Endothelial cell of umbilical vein (primary cell): ENCODE data around the gene SCN1B. TPM values are rescaled to one million over a fixed set of nuclear protein-coding genes. Genes with fewer than 3 reads are reported as not detected.

ENCODE experiments used
- BruUV-seq: library from RNA; stranded (reverse); fragments of 400-500 nt; replicated peaks from 2 replicates; lab custom pipeline; 2021; lab: Mats Ljungman, UMichigan
- CTCF ChIA-PET: fragments of 300-600, 350-600 bp; sonication (Branson Sonifier 250); formaldehyde crosslinking; loops from one replicate; lab custom pipeline; 2021; ENCODE audit warnings: antibody characterized with exemption, inconsistent platforms; lab: Charles Lee
- POLR2A ChIA-PET: fragments of 300-600, 350-600 bp; sonication (Branson Sonifier 250); formaldehyde crosslinking; loops from one replicate; lab custom pipeline; 2021; ENCODE audit warnings: antibody characterized with exemption, inconsistent platforms; lab: Charles Lee
- DNase-seq: peaks from one replicate; pipeline ENCODE4 v3.0.0-alpha.2; 2011; ENCODE audit warnings: low read depth, low spot score
- FAIRE-seq: peaks from 2 replicates; lab custom pipeline; 2011; peaks lifted over from hg19 to GRCh38; lab: Jason Lieb, UNC
- H2AFZ ChIP-seq: 2 replicates; pipeline ENCODE4 v1.6.0; 2012; ENCODE audit warnings: low read depth, low read length, control low read depth, inconsistent platforms
- H3K27ac ChIP-seq: 2 replicates; pipeline ENCODE4 v1.5.1; 2011; ENCODE audit warnings: low read depth, mild to moderate bottlenecking, control low read depth, low read length, moderate library complexity; ENCODE audit not compliant: insufficient read depth
- H3K27me3 ChIP-seq, 2 experiments: 2 replicates each; pipeline versions ENCODE4 v1.6.0 to v1.6.1; 2011; ENCODE audit warnings: low read length in 2 of 2, mixed read lengths in 1 of 2; ENCODE audit not compliant: control insufficient read depth in 2 of 2, insufficient read depth in 2 of 2
- H3K36me3 ChIP-seq, 2 experiments: 2 replicates in 1 of 2; 3 replicates in 1 of 2; pipeline ENCODE4 v1.5.1; 2011; ENCODE audit warnings: low read length in 2 of 2, mild to moderate bottlenecking in 1 of 2, moderate library complexity in 1 of 2; ENCODE audit not compliant: control insufficient read depth in 2 of 2, insufficient read depth in 2 of 2; ENCODE audit errors: extremely low read depth in 1 of 2
- H3K4me1 ChIP-seq: 3 replicates; pipeline ENCODE4 v1.5.1; 2011; ENCODE audit warnings: mild to moderate bottlenecking, low read length; ENCODE audit not compliant: control insufficient read depth, insufficient read depth; ENCODE audit errors: extremely low read depth
- H3K4me2 ChIP-seq: 2 replicates; pipeline ENCODE4 v1.6.1; 2011; ENCODE audit warnings: low read length, control low read depth, mixed read lengths; ENCODE audit not compliant: insufficient read depth
- H3K4me3 ChIP-seq, 3 experiments: fragments of 200-600 bp in 1 of 3; sonication (generic), shearing (Covaris generic) in 1 of 3; replicated peaks in 1 of 3; 2 replicates each; pipeline ENCODE4 v1.5.1; 2011 to 2016; ENCODE audit warnings: control low read depth in 3 of 3, low read length in 3 of 3, mild to moderate bottlenecking in 2 of 3, inconsistent platforms in 1 of 3, low read depth in 1 of 3, moderate library complexity in 1 of 3; ENCODE audit not compliant: insufficient read depth in 1 of 3
- H3K79me2 ChIP-seq: 2 replicates; pipeline ENCODE4 v1.6.0; 2012; ENCODE audit warnings: low read length, inconsistent platforms; ENCODE audit not compliant: control insufficient read depth, insufficient read depth
- H3K9ac ChIP-seq: replicated peaks from 2 replicates; pipeline ENCODE3; 2011; ENCODE audit warnings: low read length, control low read depth; ENCODE audit not compliant: insufficient read depth; ENCODE audit errors: extremely low read depth
- H3K9me1 ChIP-seq: replicated peaks from 3 replicates; pipeline ENCODE4 v1.6.0; 2011; ENCODE audit warnings: mild to moderate bottlenecking, low read length; ENCODE audit not compliant: control insufficient read depth, insufficient read depth; ENCODE audit errors: extremely low read depth
- H3K9me3 ChIP-seq: replicated peaks from 2 replicates; pipeline ENCODE4 v1.5.1; 2012; ENCODE audit warnings: low read length, inconsistent platforms; ENCODE audit not compliant: control insufficient read depth, insufficient read depth
- H4K20me1 ChIP-seq: replicated peaks from 2 replicates; pipeline ENCODE3; 2011; ENCODE audit warnings: mild to moderate bottlenecking, low read length; ENCODE audit not compliant: control insufficient read depth, insufficient read depth; ENCODE audit errors: extremely low read depth
- EZH2 ChIP-seq: IDR thresholded peaks from 2 replicates; pipeline ENCODE4 v1.6.1; 2012; ENCODE audit warnings: borderline replicate concordance, low read depth, mild to moderate bottlenecking, moderate library complexity, low read length, inconsistent platforms; ENCODE audit not compliant: severe bottlenecking
- FOS ChIP-seq: IDR thresholded peaks from 2 replicates; pipeline ENCODE4 v1.6.1; 2011; ENCODE audit warnings: mild to moderate bottlenecking, low read length, moderate library complexity, borderline replicate concordance; ENCODE audit not compliant: insufficient read depth
- GATA2 ChIP-seq: IDR thresholded peaks from 2 replicates; pipeline ENCODE4 v1.7.0; 2011; ENCODE audit warnings: low read depth, mild to moderate bottlenecking, moderate library complexity, mixed read lengths, low read length; ENCODE audit not compliant: insufficient read length, insufficient read depth
- MAX ChIP-seq: IDR thresholded peaks from 2 replicates; pipeline ENCODE4 v1.6.1; 2011; ENCODE audit not compliant: insufficient read depth, insufficient read length
- MYC ChIP-seq: IDR thresholded peaks from one replicate; pipeline ENCODE4 v1.6.1; 2011; ENCODE audit warnings: mild to moderate bottlenecking, low read depth, low read length
- POLR2A ChIP-seq: IDR thresholded peaks from 2 replicates; pipeline ENCODE4 v1.6.1; 2012; ENCODE audit warnings: low read depth, mild to moderate bottlenecking, control low read depth, low read length
- POLR2AphosphoS5 ChIP-seq: IDR thresholded peaks from 2 replicates; pipeline ENCODE4 v1.6.1; 2012; ENCODE audit warnings: low read depth, mild to moderate bottlenecking, control low read depth, low read length, moderate library complexity; ENCODE audit not compliant: insufficient read depth
- dilution Hi-C: fragments of 300-500 bp; cut with MboI; formaldehyde crosslinking; loops from one replicate; pipeline ENCODE4 v1.15.0; 2019; ENCODE audit warnings: low sequenced_read_pairs; ENCODE audit not compliant: extremely low pct_ligation_motif_present
- intact Hi-C: fragments of 100-400 bp; cut with micrococcal nuclease; formaldehyde crosslinking; loops from one replicate; pipeline ENCODE4 v1.10.0; 2022
- polyA plus RNA-seq, 4 experiments: library from polyadenylated mRNA; depleted of rRNA in 3 of 4; stranded (reverse) in 3 of 4; unstranded in 1 of 4; fragments of >200 nt; gene quantifications; 2 replicates each; pipeline versions ENCODE4 v1.2.1 to v1.2.3, GENCODE V29; 2011 to 2012; ENCODE audit warnings: missing spikeins in 1 of 4
- total RNA-seq: library from RNA; stranded (reverse); gene quantifications from 2 replicates; pipeline ENCODE4 v1.2.3, GENCODE V29; 2021

The SCN1B gene
- total and polyA plus RNA-seq, 2 donors (not counting 3 experiments of a cell fraction or from before 2014, with no cell fraction given), result 11.2 to 14.2 TPM

- DNase-seq, result no peak
These were observed 53.6 kb downstream of the SCN1B start for GRCh38 chr19:35083691-35084508.

GRCh38 chr19:35084509-35084762 is 54.2 kb downstream of the SCN1B start:
- BruUV-seq, result no TSS peak
- peaks cover 0 to 2% of the 10 kb centered on the region in 2 experiments for H3K27me3 ChIP-seq
- ChIA-PET CTCF (no interaction called here), POLR2A (no interaction called here)
- no peak overlapping the region for H2AFZ ChIP-seq
- no peaks in the 10 kb centered on the region for H3K36me3 ChIP-seq
- dilution Hi-C loops, result no loop called here
- H3K9ac ChIP-seq, result no peak overlapping the region
- H4K20me1 ChIP-seq, result no peaks in the 10 kb centered on the region
- no peak for DNase-seq
- no peaks in the 10 kb centered on the region for H3K9me3 ChIP-seq
- FAIRE-seq, result no peak
- no peak overlapping the region for H3K27ac ChIP-seq
- H3K4me3 ChIP-seq, result no peak overlapping the region
- intact Hi-C loops, result no loop called here
- no peaks in the 10 kb centered on the region for H3K9me1 ChIP-seq
- H3K4me1 ChIP-seq, result no peaks in the 10 kb centered on the region
- no peak for TF ChIP-seq POLR2A
- no peaks in the 10 kb centered on the region for H3K79me2 ChIP-seq
- H3K4me2 ChIP-seq, result no peak overlapping the region

More at GRCh38 chr19:35083691-35084508, 53.6 kb downstream of the SCN1B start:
- dilution Hi-C loops, result no loop called here
- no TSS peak for BruUV-seq
- Histone ChIP-seq H3K4me2 (no peak overlapping the region), H4K20me1 (no peaks in the 10 kb centered on the region), H3K79me2 (no peaks in the 10 kb centered on the region), H3K27ac (no peak overlapping the region), H3K9ac (no peak overlapping the region), H3K9me3 (no peaks in the 10 kb centered on the region), H3K9me1 (no peaks in the 10 kb centered on the region), H3K27me3 (no peaks in the 10 kb centered on the region), H2AFZ (no peak overlapping the region), H3K36me3 (no peaks in the 10 kb centered on the region), H3K4me3 (no peak overlapping the region), H3K4me1 (no peaks in the 10 kb centered on the region)
- intact Hi-C loops, result no loop called here
- ChIA-PET CTCF (interaction anchor here (2.1 kb wide), 1 partner anchor 39 kb away, joined by 5 read pairs; no protein-coding TSS in a partner anchor), POLR2A (no interaction called here)
- TF ChIP-seq MAX, result no peak
- TF ChIP-seq MYC, result no peak
- TF ChIP-seq POLR2A, result no peak
- TF ChIP-seq EZH2, result no peak
- TF ChIP-seq FOS, result no peak
- no peak for TF ChIP-seq POLR2AphosphoS5
- no peak for TF ChIP-seq GATA2
- FAIRE-seq, result no peak
